ENCODE data around the gene DENND2A.

DENND2A gene

GRCh38 chr7:140688341-140688740 lies 47.7 kb upstream of the DENND2A start:
- H3F3A ChIP-seq (ENCODE audit: control insufficient read depth, insufficient read depth): no peaks in the 10 kb centered on the region
- no peaks in the 10 kb centered on the region for H3K27me3 ChIP-seq (ENCODE audit: control insufficient read depth, low read length)
- no peaks in the 10 kb centered on the region for H3K9me3 ChIP-seq (ENCODE audit: control insufficient read depth, insufficient read depth, low read length)
- H3K4me1 ChIP-seq (ENCODE audit: control insufficient read depth, low read length): no peaks in the 10 kb centered on the region
- H3K4me2 ChIP-seq (ENCODE audit: low read length): no peak overlapping the region
- TF ChIP-seq EZH2phosphoT487 (IDR thresholded peaks at IDR 0.05; ENCODE audit: borderline replicate concordance, low read length): no peak
- TF ChIP-seq, protein P1, sequence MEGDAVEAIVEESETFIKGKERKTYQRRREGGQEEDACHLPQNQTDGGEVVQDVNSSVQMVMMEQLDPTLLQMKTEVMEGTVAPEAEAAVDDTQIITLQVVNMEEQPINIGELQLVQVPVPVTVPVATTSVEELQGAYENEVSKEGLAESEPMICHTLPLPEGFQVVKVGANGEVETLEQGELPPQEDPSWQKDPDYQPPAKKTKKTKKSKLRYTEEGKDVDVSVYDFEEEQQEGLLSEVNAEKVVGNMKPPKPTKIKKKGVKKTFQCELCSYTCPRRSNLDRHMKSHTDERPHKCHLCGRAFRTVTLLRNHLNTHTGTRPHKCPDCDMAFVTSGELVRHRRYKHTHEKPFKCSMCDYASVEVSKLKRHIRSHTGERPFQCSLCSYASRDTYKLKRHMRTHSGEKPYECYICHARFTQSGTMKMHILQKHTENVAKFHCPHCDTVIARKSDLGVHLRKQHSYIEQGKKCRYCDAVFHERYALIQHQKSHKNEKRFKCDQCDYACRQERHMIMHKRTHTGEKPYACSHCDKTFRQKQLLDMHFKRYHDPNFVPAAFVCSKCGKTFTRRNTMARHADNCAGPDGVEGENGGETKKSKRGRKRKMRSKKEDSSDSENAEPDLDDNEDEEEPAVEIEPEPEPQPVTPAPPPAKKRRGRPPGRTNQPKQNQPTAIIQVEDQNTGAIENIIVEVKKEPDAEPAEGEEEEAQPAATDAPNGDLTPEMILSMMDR (IDR thresholded peaks at IDR 0.05; ENCODE audit: low read depth, low read length, poor library complexity, severe bottlenecking): no peak
- H3K36me3 ChIP-seq (ENCODE audit: control insufficient read depth, low read length): peaks cover 73% of the 10 kb centered on the region
- H4K20me1 ChIP-seq (ENCODE audit: control insufficient read depth, insufficient read depth, low read depth, low read length): no peaks in the 10 kb centered on the region
- H3K79me2 ChIP-seq (ENCODE audit: control insufficient read depth, low read length): no peaks in the 10 kb centered on the region
- no peak overlapping the region for H3K27ac ChIP-seq (ENCODE audit: low read depth, low read length)
- no peak overlapping the region for H3K4me3 ChIP-seq (ENCODE audit: low read length)
- H3K9me2 ChIP-seq (replicated peaks; ENCODE audit: control insufficient read depth, low read length): no peaks in the 10 kb centered on the region

GRCh38 chr7:140686921-140687320 lies 46.3 kb upstream of the DENND2A start:
- TF ChIP-seq, protein P1 (IDR thresholded peaks at IDR 0.05; ENCODE audit: low read depth, low read length, poor library complexity, severe bottlenecking): no peak
- no peak for TF ChIP-seq EZH2phosphoT487 (IDR thresholded peaks at IDR 0.05; ENCODE audit: borderline replicate concordance, low read length)
- H3K4me2 ChIP-seq (ENCODE audit: low read length): no peak overlapping the region
- no peaks in the 10 kb centered on the region for H3K4me1 ChIP-seq (ENCODE audit: control insufficient read depth, low read length)
- no peaks in the 10 kb centered on the region for H3K27me3 ChIP-seq (ENCODE audit: control insufficient read depth, low read length)
- H3K4me3 ChIP-seq (ENCODE audit: low read length): no peak overlapping the region
- no peaks in the 10 kb centered on the region for H3K9me2 ChIP-seq (replicated peaks; ENCODE audit: control insufficient read depth, low read length)
- peaks cover 73% of the 10 kb centered on the region for H3K36me3 ChIP-seq (ENCODE audit: control insufficient read depth, low read length)
- no peaks in the 10 kb centered on the region for H3F3A ChIP-seq (ENCODE audit: control insufficient read depth, insufficient read depth)
- no peak overlapping the region for H3K27ac ChIP-seq (ENCODE audit: low read depth, low read length)
- no peaks in the 10 kb centered on the region for H3K9me3 ChIP-seq (ENCODE audit: control insufficient read depth, insufficient read depth, low read length)
- H4K20me1 ChIP-seq (ENCODE audit: control insufficient read depth, insufficient read depth, low read depth, low read length): no peaks in the 10 kb centered on the region
- H3K79me2 ChIP-seq (ENCODE audit: control insufficient read depth, low read length): peaks cover 3% of the 10 kb centered on the region; the same call in 1 of the 2 replicates

DNA sequence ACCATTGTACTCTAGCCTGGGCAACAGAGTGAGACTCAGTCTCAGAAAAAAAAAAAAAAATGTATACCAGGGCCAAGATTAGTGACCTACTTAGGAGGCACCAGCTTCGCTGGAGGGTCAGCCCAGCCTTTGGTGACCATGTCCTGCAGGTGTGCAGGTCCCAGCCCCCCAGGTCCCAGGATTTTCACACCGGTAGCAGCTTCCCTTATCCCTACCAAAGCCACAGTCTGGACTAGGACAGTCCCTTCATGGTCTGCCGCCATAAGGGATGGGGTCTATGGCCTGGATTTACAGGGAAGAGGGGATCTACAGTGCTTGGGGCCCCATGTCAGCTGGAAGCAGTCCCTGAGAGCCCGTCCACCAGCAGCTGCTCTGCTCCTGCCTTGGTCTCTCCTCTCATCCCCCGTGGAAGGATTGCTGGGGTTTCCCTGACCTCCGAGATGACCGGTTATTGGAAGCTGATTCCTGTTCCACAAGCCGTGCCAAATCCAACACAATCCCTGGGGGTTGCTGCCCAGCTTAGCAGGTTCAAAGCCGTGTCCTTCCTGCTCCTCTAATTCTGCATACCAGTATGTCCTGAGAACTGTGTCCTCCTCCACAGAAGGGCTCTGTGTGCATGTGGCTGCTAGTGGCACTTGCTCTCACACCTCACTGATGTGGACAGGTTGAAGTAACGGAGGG lies 44.9 kb upstream of the DENND2A start:
- Histone ChIP-seq H4K20me1 (ENCODE audit: control insufficient read depth, insufficient read depth, low read depth, low read length) (no peaks in the 10 kb centered on the region), H3K4me3 (ENCODE audit: low read length) (no peak overlapping the region), H3K79me2 (ENCODE audit: control insufficient read depth, low read length) (peaks cover 8% of the 10 kb centered on the region), H3K27ac (ENCODE audit: low read depth, low read length) (no peak overlapping the region), H3K9me3 (ENCODE audit: control insufficient read depth, insufficient read depth, low read length) (no peaks in the 10 kb centered on the region), H3F3A (ENCODE audit: control insufficient read depth, insufficient read depth) (no peaks in the 10 kb centered on the region), H3K4me1 (ENCODE audit: control insufficient read depth, low read length) (no peaks in the 10 kb centered on the region), H3K9me2 (replicated peaks; ENCODE audit: control insufficient read depth, low read length) (no peaks in the 10 kb centered on the region), H3K4me2 (ENCODE audit: low read length) (no peak overlapping the region), H3K27me3 (ENCODE audit: control insufficient read depth, low read length) (no peaks in the 10 kb centered on the region), H3K36me3 (ENCODE audit: control insufficient read depth, low read length) (peaks cover 73% of the 10 kb centered on the region)
- TF ChIP-seq, protein P1 (IDR thresholded peaks at IDR 0.05; ENCODE audit: low read depth, low read length, poor library complexity, severe bottlenecking): no peak
- no peak for TF ChIP-seq EZH2phosphoT487 (IDR thresholded peaks at IDR 0.05; ENCODE audit: borderline replicate concordance, low read length)

Data from DOHH2 (cell line).